HG02759 (cell line): ENCODE measurements around the gene CCDC138.

Experiments
- ATAC-seq: cut with Tn5 transposase; IDR thresholded peaks from one replicate; pipeline ENCODE4 v1.9.1; 2021; ENCODE audit warnings: mild to moderate bottlenecking, moderate library complexity; ENCODE audit not compliant: unreplicated experiment

CCDC138 gene

DNA sequence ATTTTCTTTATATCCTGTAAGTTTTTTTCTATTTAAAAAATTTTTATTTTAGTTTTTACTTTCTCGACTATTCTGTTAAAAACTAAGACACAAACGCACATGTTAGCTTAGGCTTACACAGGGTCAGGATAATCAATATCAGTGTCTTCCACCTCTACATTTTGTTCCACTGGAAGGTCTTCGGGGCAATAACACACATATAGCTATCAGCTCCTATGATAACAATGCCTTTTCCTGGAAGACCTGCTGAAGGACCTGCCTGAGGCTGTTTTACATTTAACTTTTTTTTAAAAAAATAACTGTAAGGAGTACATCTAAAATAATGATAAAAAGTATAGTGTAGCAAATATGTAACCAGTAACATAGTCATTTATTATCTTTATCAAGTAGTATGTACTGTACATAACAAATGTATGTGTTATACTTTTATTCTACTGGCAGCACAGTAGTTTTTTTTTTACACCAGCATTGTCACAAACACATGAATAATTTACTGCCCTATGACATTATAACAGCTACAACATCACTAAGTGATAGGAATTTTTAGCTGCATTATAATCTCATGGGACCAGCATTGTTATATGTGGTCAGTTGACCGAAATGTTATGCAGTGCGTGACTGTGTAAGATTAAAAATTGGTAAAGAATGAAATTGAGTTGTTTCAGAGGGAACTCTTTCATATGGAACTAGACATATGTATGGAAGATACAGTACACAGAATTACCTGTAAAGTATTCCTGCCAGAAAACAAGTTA, 37.9 kb downstream of the CCDC138 start:
- ATAC-seq: no peak

DNA sequence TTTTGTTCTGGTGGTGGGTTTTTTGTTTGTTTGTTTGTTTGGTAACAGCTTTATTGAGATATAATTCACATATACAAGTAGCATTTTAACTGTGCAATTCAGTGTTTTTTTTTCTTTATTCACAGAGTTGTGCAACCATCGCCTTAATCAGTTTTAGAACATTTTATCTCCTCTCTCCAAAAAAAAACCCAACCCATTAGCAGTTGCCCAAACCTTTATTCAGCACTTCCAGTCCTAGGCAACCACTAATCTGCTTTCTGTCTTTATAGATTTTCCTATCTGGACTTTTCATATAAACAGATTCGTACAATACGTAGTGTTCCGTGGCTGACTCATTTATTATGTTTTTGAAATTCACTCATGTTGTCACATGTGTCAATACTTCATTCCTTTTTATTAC, 38.7 kb downstream of the CCDC138 start:
- no peak for ATAC-seq

GRCh38 chr2:108825736-108826135, 39.2 kb downstream of the CCDC138 start:
- no peak for ATAC-seq

DNA sequence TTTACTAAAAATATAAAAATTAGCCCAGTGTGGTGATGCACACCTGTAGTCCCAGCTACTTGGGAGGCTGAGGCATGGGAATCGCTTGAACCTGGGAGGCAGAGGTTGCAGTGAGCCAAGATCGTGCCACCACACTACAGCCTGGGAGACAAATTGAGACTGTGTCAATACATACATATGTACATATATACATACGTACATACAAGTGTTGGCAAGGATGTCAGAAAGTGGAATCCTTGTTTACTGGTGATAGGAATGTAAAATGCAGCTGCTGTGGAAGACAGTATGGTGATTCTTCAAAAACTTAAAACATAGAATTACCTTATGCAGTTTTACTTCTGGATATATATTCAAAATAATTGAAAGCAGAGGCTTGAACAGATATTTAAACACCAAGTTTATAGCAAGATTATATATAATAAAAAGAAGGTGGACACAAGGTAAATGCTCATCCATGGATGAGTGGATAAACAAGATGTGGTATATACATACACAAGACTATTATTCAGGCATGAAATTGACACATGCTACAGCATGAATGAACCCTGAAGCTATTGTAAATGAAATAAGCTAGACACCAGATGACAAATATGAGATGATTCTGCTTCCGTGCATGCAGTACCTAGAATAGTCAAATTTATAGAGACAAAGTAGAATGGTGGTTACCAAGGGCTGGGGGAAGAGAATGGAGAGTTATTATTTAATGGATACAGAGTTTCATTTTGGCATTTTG, 43.2 kb downstream of the CCDC138 start:
- no peak for ATAC-seq

- ATAC-seq: no peak
These were observed 46.6 kb downstream of the CCDC138 start for GRCh38 chr2:108833219-108833618.

DNA sequence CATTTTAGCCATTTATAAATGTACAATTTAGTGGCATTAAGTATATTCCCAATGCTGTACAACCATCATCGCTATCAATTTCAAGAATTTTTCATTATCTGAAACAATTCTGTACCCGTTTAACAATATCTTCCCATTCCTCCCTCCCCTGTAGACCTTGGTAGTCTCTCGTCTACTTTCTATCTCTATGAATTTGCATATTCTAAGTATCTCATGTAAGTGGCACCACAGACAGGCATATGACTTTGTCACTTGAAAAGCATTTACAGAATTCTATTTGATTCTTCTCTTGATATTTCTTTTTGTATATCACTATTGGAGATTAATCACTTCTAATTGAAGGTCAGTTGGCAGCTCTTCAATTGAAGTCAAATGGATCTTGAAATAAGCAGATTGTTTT, 48.0 kb downstream of the CCDC138 start:
- ATAC-seq: no peak

DNA sequence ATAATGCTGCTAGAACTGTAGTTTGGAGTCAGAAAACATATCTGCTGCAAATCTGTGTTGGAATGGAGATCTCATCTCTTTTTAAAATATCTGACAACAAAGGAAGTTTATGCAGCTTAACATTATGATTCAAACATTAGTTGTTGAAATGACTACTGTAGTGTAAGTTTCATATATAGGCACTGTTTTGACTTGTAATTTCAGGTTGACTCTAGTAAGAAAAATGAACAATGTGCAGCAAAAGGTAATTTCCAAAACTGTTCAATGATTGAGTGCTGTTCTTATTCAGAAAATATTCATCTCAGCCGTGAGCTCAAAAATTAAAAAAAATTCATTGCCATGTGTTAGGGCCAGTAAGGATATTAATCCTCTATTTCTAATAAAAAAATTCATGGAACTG, 48.5 kb downstream of the CCDC138 start:
- no peak for ATAC-seq

GRCh38 chr2:108837198-108837597, 50.6 kb downstream of the CCDC138 start:
- ATAC-seq: no peak

- no peak for ATAC-seq
These were observed 54.9 kb downstream of the CCDC138 start for GRCh38 chr2:108841506-108841905.

GRCh38 chr2:108845923-108846322, 59.4 kb downstream of the CCDC138 start:
- ATAC-seq: no peak

- no peak for ATAC-seq
These were observed 60.4 kb downstream of the CCDC138 start for GRCh38 chr2:108847000-108847399.

DNA sequence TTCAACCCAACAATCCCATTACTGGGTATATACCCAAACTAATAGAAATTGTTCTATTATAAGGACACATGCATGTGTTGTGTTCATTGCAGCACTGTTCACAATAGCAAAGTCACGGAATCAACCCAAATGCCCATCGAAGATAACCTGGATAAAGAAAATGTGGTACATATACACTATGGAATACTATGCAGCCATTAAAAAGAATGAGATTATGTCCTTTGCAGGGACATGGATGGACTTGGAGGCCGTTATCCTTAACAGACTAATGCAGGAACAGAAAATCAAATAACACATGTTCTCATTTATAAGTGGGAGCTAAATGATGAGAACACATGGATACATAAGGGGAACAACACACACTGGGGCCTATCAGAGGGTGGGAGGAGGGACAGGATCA, 65.8 kb downstream of the CCDC138 start:
- ATAC-seq: no peak

GRCh38 chr2:108853421-108853820, 66.8 kb downstream of the CCDC138 start:
- no peak for ATAC-seq

DNA sequence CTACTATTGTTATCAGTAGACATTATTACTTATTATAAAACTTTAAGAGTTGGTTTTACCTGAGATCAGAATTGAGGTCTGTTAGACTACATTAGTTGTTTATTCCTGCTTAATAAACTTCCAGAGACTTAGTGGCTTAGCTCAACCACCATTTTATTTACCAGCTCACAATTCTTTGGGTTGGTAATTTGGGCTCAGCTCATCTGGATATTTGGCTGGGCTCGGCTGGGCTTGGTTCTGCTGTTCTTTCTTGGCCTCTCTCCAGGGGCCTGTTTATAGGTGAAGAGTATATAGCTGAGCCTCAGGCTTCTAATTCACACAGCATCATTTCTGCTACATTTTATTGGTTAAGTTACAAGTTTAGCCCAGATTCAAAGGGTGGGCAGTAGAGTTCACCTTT, 67.9 kb downstream of the CCDC138 start:
- no peak for ATAC-seq

DNA sequence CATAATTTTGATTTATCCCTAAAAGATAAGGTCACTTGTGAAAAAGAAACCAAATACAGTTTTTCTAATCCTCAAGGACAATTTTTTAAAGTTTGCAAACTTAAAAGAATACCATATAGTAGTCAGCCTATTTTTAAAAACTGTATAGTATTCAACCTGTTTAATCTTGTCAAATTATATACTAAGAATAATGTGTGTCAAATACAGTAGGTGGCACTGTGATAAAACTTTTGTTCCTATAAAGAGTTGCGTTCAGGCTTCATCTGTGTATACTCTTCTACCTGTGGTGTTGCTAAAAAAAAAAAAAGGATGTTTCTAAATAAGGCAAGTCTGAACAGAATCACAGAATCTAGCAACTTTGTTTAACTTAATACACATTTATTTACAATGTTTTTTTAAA, 68.6 kb downstream of the CCDC138 start:
- no peak for ATAC-seq

- no peak for ATAC-seq
These were observed 72.3 kb downstream of the CCDC138 start for GRCh38 chr2:108858894-108859293.

- no peak for ATAC-seq
These were observed 79.5 kb downstream of the CCDC138 start for GRCh38 chr2:108866041-108866440.

DNA sequence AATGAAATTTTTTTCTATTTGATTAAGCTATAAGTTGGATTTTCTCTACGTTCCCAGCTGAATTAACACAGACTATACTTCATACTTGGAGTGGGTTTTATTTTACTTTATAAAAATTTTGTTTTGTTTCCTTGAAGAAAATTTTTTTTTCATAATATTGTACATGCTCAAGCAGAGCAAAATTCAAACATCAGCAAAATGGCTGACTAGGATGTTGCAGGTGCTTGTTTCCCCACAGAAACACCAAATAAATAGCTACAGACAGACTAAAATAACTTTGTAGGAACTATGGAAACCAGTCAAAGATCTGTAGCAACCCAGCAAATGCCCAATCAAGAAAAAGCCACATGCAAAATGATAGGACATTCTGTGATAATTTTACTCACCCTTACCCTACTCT, 82.3 kb downstream of the CCDC138 start:
- ATAC-seq: no peak

- no peak for ATAC-seq
These were observed 83.0 kb downstream of the CCDC138 start for GRCh38 chr2:108869542-108869941.

DNA sequence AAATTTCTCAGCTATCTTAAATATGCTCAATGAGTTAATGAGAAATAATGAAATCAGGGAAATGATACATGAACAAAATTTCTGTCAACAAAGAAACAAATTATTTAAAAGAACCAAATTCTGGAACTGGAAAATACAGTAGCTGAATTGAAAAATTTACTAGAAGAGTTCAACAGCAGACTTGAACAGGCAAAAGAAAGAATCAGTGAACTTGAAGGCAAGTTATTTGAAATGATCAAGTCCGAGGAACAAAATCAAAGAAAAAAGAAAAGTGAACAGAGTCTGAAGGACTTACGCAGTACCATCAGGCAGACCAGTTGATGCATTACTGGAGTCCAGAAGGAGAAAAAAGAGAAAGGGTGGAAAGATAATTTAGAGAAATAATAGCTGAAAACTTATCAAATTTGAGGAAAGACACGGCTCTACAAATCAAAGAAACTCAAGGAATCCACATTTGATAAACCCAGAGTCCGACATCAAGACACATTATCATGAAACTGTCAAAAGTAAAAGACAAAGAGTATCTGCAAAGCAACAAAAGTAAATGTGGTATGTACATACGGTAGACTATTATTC, 83.6 kb downstream of the CCDC138 start:
- ATAC-seq: no peak

DNA sequence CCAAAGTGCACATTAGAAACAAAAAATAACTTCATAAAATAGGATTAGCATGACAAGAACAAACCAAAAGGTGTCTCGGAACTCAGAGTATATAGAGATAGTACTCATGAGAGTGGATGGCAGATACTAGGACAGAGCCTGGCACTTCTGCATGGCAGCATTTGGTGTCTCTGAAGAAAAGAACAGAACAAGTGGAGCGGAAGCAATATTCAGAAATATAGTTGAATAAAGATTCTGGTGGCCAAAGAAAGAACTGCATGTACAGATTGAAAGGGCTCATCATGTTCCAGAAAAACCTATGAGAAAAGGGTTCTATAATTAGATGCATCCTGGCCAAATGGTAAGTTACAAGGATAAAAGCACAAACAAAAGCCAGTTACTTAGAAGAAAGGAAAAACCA, 90.9 kb downstream of the CCDC138 start:
- no peak for ATAC-seq

- no peak for ATAC-seq
These were observed 91.7 kb downstream of the CCDC138 start for GRCh38 chr2:108878276-108878675.
